Vagina (tissue), 2 donors: ENCODE results near the gene FAM219A.

Experiments used
- POLR2A ChIP-seq, 2 donors: fragments of 450-650 bp; IDR thresholded peaks; one replicate each; pipeline ENCODE4 v1.6.1; 2017; ENCODE audit warnings: antibody characterized with exemption in 2 of 2, mild to moderate bottlenecking in 2 of 2, moderate library complexity in 2 of 2
- TF ChIP-seq, protein P1 (sequence below), 3 experiments: fragments of 450-650 bp in 2 of 3; fragments of 200-600 bp in 1 of 3; sonication (generic) in 1 of 3; IDR thresholded peaks; one replicate each; pipeline ENCODE4 v1.5.1; 2017 to 2019; ENCODE audit warnings: antibody characterized with exemption in 3 of 3, mild to moderate bottlenecking in 2 of 3, moderate library complexity in 2 of 3

- TF ChIP-seq, protein P1, sequence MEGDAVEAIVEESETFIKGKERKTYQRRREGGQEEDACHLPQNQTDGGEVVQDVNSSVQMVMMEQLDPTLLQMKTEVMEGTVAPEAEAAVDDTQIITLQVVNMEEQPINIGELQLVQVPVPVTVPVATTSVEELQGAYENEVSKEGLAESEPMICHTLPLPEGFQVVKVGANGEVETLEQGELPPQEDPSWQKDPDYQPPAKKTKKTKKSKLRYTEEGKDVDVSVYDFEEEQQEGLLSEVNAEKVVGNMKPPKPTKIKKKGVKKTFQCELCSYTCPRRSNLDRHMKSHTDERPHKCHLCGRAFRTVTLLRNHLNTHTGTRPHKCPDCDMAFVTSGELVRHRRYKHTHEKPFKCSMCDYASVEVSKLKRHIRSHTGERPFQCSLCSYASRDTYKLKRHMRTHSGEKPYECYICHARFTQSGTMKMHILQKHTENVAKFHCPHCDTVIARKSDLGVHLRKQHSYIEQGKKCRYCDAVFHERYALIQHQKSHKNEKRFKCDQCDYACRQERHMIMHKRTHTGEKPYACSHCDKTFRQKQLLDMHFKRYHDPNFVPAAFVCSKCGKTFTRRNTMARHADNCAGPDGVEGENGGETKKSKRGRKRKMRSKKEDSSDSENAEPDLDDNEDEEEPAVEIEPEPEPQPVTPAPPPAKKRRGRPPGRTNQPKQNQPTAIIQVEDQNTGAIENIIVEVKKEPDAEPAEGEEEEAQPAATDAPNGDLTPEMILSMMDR (IDR thresholded peaks at IDR 0.05), result no peak
- no peak for TF ChIP-seq POLR2A (IDR thresholded peaks at IDR 0.05)
Observed at GRCh38 chr9:34463901-34464232, 5.5 kb upstream of the FAM219A start.
